HG03095 (cell line): ENCODE measurements around the gene CLEC4F.

Experiments used
- ATAC-seq: cut with Tn5 transposase; IDR thresholded peaks from one replicate; pipeline ENCODE4 v1.9.1; 2021; ENCODE audit warnings: moderate library complexity; ENCODE audit not compliant: unreplicated experiment

The CLEC4F gene

GRCh38 chr2:70789304-70790135 is 30.9 kb downstream of the CLEC4F start:
- ATAC-seq, result no peak

GRCh38 chr2:70785137-70785911 is 35.1 kb downstream of the CLEC4F start:
- no peak for ATAC-seq

GRCh38 chr2:70784320-70784719 is 36.1 kb downstream of the CLEC4F start:
- ATAC-seq, result no peak

GRCh38 chr2:70779911-70780545 is 40.4 kb downstream of the CLEC4F start:
- ATAC-seq, result no peak

- no peak for ATAC-seq
Observed at GRCh38 chr2:70779491-70779890, 40.9 kb downstream of the CLEC4F start.

- ATAC-seq, result no peak
Observed at GRCh38 chr2:70778676-70779075, 41.7 kb downstream of the CLEC4F start.

GRCh38 chr2:70777450-70777849 is 42.9 kb downstream of the CLEC4F start:
- ATAC-seq, result no peak

- no peak for ATAC-seq
Observed at GRCh38 chr2:70776266-70776665, 44.1 kb downstream of the CLEC4F start.

GRCh38 chr2:70775141-70775540 is 45.3 kb downstream of the CLEC4F start:
- no peak for ATAC-seq

GRCh38 chr2:70772486-70773155 is 47.8 kb downstream of the CLEC4F start:
- no peak for ATAC-seq

- ATAC-seq, result no peak
Observed at GRCh38 chr2:70771446-70771845, 49.0 kb downstream of the CLEC4F start.

GRCh38 chr2:70769450-70769849 is 50.9 kb downstream of the CLEC4F start:
- no peak for ATAC-seq

GRCh38 chr2:70768590-70769085 is 51.8 kb downstream of the CLEC4F start:
- ATAC-seq, result no peak

- ATAC-seq, result no peak
Observed at GRCh38 chr2:70767699-70768589, 52.5 kb downstream of the CLEC4F start, which contains the start of gene ADD2. Gene ADD2 (minus strand): TSS chr2:70768200. CDS start chr2:70706408, 61,792 bp downstream.

- no peak for ATAC-seq
Observed at GRCh38 chr2:70767079-70767698, 53.2 kb downstream of the CLEC4F start.

- no peak for ATAC-seq
Observed at GRCh38 chr2:70766357-70767078, 53.9 kb downstream of the CLEC4F start.

GRCh38 chr2:70765507-70765906 is 54.9 kb downstream of the CLEC4F start:
- ATAC-seq, result no peak

- ATAC-seq, result no peak
Observed at GRCh38 chr2:70759446-70759845, 61.0 kb downstream of the CLEC4F start.
